Endothelial cell of umbilical vein (primary cell): ENCODE results near the gene ATP13A2. TPM values are rescaled to one million over a fixed set of nuclear protein-coding genes. Genes with fewer than 3 reads are reported as not detected.

Experiments
- BruUV-seq: library from RNA; stranded (reverse); fragments of 400-500 nt; replicated peaks from 2 replicates; lab custom pipeline; 2021; lab: Mats Ljungman, UMichigan
- CTCF ChIA-PET: fragments of 300-600, 350-600 bp; sonication (Branson Sonifier 250); formaldehyde crosslinking; loops from one replicate; lab custom pipeline; 2021; ENCODE audit warnings: antibody characterized with exemption, inconsistent platforms; lab: Charles Lee
- POLR2A ChIA-PET: fragments of 300-600, 350-600 bp; sonication (Branson Sonifier 250); formaldehyde crosslinking; loops from one replicate; lab custom pipeline; 2021; ENCODE audit warnings: antibody characterized with exemption, inconsistent platforms; lab: Charles Lee
- DNase-seq: peaks from one replicate; pipeline ENCODE4 v3.0.0-alpha.2; 2011; ENCODE audit warnings: low read depth, low spot score
- FAIRE-seq: peaks from 2 replicates; lab custom pipeline; 2011; peaks lifted over from hg19 to GRCh38; lab: Jason Lieb, UNC
- H2AFZ ChIP-seq: 2 replicates; pipeline ENCODE4 v1.6.0; 2012; ENCODE audit warnings: low read depth, low read length, control low read depth, inconsistent platforms
- H3K27ac ChIP-seq: 2 replicates; pipeline ENCODE4 v1.5.1; 2011; ENCODE audit warnings: low read depth, mild to moderate bottlenecking, control low read depth, low read length, moderate library complexity; ENCODE audit not compliant: insufficient read depth
- H3K27me3 ChIP-seq, 2 experiments: 2 replicates each; pipeline versions ENCODE4 v1.6.0 to v1.6.1; 2011; ENCODE audit warnings: low read length in 2 of 2, mixed read lengths in 1 of 2; ENCODE audit not compliant: control insufficient read depth in 2 of 2, insufficient read depth in 2 of 2
- H3K36me3 ChIP-seq, 2 experiments: 2 replicates in 1 of 2; 3 replicates in 1 of 2; pipeline ENCODE4 v1.5.1; 2011; ENCODE audit warnings: low read length in 2 of 2, mild to moderate bottlenecking in 1 of 2, moderate library complexity in 1 of 2; ENCODE audit not compliant: control insufficient read depth in 2 of 2, insufficient read depth in 2 of 2; ENCODE audit errors: extremely low read depth in 1 of 2
- H3K4me1 ChIP-seq: 3 replicates; pipeline ENCODE4 v1.5.1; 2011; ENCODE audit warnings: mild to moderate bottlenecking, low read length; ENCODE audit not compliant: control insufficient read depth, insufficient read depth; ENCODE audit errors: extremely low read depth
- H3K4me2 ChIP-seq: 2 replicates; pipeline ENCODE4 v1.6.1; 2011; ENCODE audit warnings: low read length, control low read depth, mixed read lengths; ENCODE audit not compliant: insufficient read depth
- H3K4me3 ChIP-seq, 3 experiments: fragments of 200-600 bp in 1 of 3; sonication (generic), shearing (Covaris generic) in 1 of 3; replicated peaks in 1 of 3; 2 replicates each; pipeline ENCODE4 v1.5.1; 2011 to 2016; ENCODE audit warnings: control low read depth in 3 of 3, low read length in 3 of 3, mild to moderate bottlenecking in 2 of 3, inconsistent platforms in 1 of 3, low read depth in 1 of 3, moderate library complexity in 1 of 3; ENCODE audit not compliant: insufficient read depth in 1 of 3
- H3K79me2 ChIP-seq: 2 replicates; pipeline ENCODE4 v1.6.0; 2012; ENCODE audit warnings: low read length, inconsistent platforms; ENCODE audit not compliant: control insufficient read depth, insufficient read depth
- H3K9ac ChIP-seq: replicated peaks from 2 replicates; pipeline ENCODE3; 2011; ENCODE audit warnings: low read length, control low read depth; ENCODE audit not compliant: insufficient read depth; ENCODE audit errors: extremely low read depth
- H3K9me1 ChIP-seq: replicated peaks from 3 replicates; pipeline ENCODE4 v1.6.0; 2011; ENCODE audit warnings: mild to moderate bottlenecking, low read length; ENCODE audit not compliant: control insufficient read depth, insufficient read depth; ENCODE audit errors: extremely low read depth
- H3K9me3 ChIP-seq: replicated peaks from 2 replicates; pipeline ENCODE4 v1.5.1; 2012; ENCODE audit warnings: low read length, inconsistent platforms; ENCODE audit not compliant: control insufficient read depth, insufficient read depth
- H4K20me1 ChIP-seq: replicated peaks from 2 replicates; pipeline ENCODE3; 2011; ENCODE audit warnings: mild to moderate bottlenecking, low read length; ENCODE audit not compliant: control insufficient read depth, insufficient read depth; ENCODE audit errors: extremely low read depth
- EZH2 ChIP-seq: IDR thresholded peaks from 2 replicates; pipeline ENCODE4 v1.6.1; 2012; ENCODE audit warnings: borderline replicate concordance, low read depth, mild to moderate bottlenecking, moderate library complexity, low read length, inconsistent platforms; ENCODE audit not compliant: severe bottlenecking
- FOS ChIP-seq: IDR thresholded peaks from 2 replicates; pipeline ENCODE4 v1.6.1; 2011; ENCODE audit warnings: mild to moderate bottlenecking, low read length, moderate library complexity, borderline replicate concordance; ENCODE audit not compliant: insufficient read depth
- GATA2 ChIP-seq: IDR thresholded peaks from 2 replicates; pipeline ENCODE4 v1.7.0; 2011; ENCODE audit warnings: low read depth, mild to moderate bottlenecking, moderate library complexity, mixed read lengths, low read length; ENCODE audit not compliant: insufficient read length, insufficient read depth
- MYC ChIP-seq: IDR thresholded peaks from one replicate; pipeline ENCODE4 v1.6.1; 2011; ENCODE audit warnings: mild to moderate bottlenecking, low read depth, low read length
- POLR2A ChIP-seq: IDR thresholded peaks from 2 replicates; pipeline ENCODE4 v1.6.1; 2012; ENCODE audit warnings: low read depth, mild to moderate bottlenecking, control low read depth, low read length
- dilution Hi-C: fragments of 300-500 bp; cut with MboI; formaldehyde crosslinking; loops from one replicate; pipeline ENCODE4 v1.15.0; 2019; ENCODE audit warnings: low sequenced_read_pairs; ENCODE audit not compliant: extremely low pct_ligation_motif_present
- intact Hi-C: fragments of 100-400 bp; cut with micrococcal nuclease; formaldehyde crosslinking; loops from one replicate; pipeline ENCODE4 v1.10.0; 2022
- polyA plus RNA-seq, 4 experiments: library from polyadenylated mRNA; depleted of rRNA in 3 of 4; stranded (reverse) in 3 of 4; unstranded in 1 of 4; fragments of >200 nt; gene quantifications; 2 replicates each; pipeline versions ENCODE4 v1.2.1 to v1.2.3, GENCODE V29; 2011 to 2012; ENCODE audit warnings: missing spikeins in 1 of 4
- total RNA-seq: library from RNA; stranded (reverse); gene quantifications from 2 replicates; pipeline ENCODE4 v1.2.3, GENCODE V29; 2021
- TF ChIP-seq, protein P1 (sequence below), 2 donors: IDR thresholded peaks; 1 replicate in 1 of 2; 2 replicates in 1 of 2; pipeline ENCODE4 v1.5.1; 2011; ENCODE audit warnings: low read length in 2 of 2, mild to moderate bottlenecking in 2 of 2, moderate library complexity in 2 of 2, control low read depth in 1 of 2, inconsistent platforms in 1 of 2, low read depth in 1 of 2; ENCODE audit not compliant: insufficient read depth in 1 of 2; ENCODE audit errors: extremely low read depth in 1 of 2
- TF ChIP-seq, protein P2 (sequence below): IDR thresholded peaks from 2 replicates; pipeline ENCODE4 v1.6.1; 2011; ENCODE audit not compliant: insufficient read depth, insufficient read length

ATP13A2 gene
- total and polyA plus RNA-seq, 2 donors (not counting 3 experiments of a cell fraction or from before 2014, with no cell fraction given) = 44.9 to 60.6 TPM

DNA sequence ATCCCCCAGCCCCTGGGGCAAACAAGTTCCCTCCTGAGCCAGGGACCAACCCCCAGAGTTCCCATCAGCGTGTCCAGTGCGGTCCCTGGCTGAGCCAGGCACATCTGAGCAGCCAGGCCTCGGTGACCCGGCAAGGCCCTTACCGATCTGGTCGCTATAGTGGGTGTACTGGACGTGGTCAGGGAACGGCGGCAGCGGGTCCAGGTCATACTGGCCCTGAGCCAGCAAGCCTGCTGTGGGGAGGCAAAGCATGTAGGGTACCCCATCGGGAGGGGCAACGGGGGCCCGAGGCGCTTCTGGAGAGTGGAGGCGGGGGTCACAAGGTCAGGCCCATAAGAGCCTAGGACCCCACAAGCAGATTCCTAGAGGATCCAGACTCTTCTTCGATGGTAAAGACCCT lies 34.8 kb downstream of the ATP13A2 start:
- Histone ChIP-seq H3K4me3 (no peak overlapping the region), H4K20me1 (no peaks in the 10 kb centered on the region), H3K4me2 (no peak overlapping the region), H3K27me3 (no peaks in the 10 kb centered on the region), H3K36me3 (peaks cover 0 to 25% of the 10 kb centered on the region in 2 experiments), H3K9ac (no peak overlapping the region), H3K9me1 (no peaks in the 10 kb centered on the region), H3K4me1 (peaks cover 14% of the 10 kb centered on the region), H2AFZ (no peak overlapping the region), H3K79me2 (no peaks in the 10 kb centered on the region), H3K9me3 (no peaks in the 10 kb centered on the region), H3K27ac (no peak overlapping the region)
- dilution Hi-C loops = no loop called here
- DNase-seq (no peak), FAIRE-seq (no peak)
- POLR2A ChIA-PET = no interaction called here
- CTCF ChIA-PET = interaction anchor here (3.8 kb wide), 1 partner anchor 16 kb away, joined by 16 read pairs; no protein-coding TSS in a partner anchor
- intact Hi-C loops = no loop called here
- TF ChIP-seq POLR2A (no peak), MYC (no peak), FOS (no peak), GATA2 (no peak), EZH2 (no peak)
- TF ChIP-seq, protein P1, sequence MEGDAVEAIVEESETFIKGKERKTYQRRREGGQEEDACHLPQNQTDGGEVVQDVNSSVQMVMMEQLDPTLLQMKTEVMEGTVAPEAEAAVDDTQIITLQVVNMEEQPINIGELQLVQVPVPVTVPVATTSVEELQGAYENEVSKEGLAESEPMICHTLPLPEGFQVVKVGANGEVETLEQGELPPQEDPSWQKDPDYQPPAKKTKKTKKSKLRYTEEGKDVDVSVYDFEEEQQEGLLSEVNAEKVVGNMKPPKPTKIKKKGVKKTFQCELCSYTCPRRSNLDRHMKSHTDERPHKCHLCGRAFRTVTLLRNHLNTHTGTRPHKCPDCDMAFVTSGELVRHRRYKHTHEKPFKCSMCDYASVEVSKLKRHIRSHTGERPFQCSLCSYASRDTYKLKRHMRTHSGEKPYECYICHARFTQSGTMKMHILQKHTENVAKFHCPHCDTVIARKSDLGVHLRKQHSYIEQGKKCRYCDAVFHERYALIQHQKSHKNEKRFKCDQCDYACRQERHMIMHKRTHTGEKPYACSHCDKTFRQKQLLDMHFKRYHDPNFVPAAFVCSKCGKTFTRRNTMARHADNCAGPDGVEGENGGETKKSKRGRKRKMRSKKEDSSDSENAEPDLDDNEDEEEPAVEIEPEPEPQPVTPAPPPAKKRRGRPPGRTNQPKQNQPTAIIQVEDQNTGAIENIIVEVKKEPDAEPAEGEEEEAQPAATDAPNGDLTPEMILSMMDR (IDR thresholded peaks at IDR 0.05; ENCODE audit: extremely low read depth in 1 of 2, insufficient read depth in 1 of 2, low read depth in 1 of 2, low read length in 2 of 2) = no peak
- TF ChIP-seq, protein P2, sequence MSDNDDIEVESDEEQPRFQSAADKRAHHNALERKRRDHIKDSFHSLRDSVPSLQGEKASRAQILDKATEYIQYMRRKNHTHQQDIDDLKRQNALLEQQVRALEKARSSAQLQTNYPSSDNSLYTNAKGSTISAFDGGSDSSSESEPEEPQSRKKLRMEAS = no peak
- BruUV-seq = no TSS peak
